ENCODE data around the gene ABCC4.

ABCC4 gene

DNA sequence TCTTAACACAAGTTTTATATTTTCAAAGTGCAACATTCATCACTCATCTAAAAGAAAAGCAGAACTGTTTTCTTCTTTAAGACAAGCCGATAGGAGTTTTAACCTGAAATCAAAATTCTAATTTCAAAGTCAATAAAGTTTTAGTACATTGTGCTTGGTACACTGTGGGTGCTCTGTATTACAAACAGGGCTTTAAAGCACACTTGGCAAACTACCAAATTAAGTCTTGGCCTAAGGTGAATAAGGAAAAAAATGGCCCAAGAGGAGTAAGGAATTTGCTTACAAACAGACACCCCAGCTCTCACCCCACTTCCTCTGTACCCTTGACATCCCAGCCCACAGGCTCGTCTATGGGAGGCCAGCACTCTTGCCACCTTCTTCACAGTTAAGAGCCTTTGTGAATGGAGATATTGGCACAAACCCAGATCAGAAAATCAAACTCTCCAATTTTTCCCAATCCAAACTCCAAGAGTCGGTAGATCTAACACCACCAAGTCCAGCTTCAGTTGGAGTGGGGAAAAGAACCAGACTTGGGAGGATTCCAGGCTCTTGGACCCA, 66.0 kb downstream of the ABCC4 start:
- in situ Hi-C loops (cut with MboI; ENCODE audit: low sequenced_read_pairs): no loop called here

DNA sequence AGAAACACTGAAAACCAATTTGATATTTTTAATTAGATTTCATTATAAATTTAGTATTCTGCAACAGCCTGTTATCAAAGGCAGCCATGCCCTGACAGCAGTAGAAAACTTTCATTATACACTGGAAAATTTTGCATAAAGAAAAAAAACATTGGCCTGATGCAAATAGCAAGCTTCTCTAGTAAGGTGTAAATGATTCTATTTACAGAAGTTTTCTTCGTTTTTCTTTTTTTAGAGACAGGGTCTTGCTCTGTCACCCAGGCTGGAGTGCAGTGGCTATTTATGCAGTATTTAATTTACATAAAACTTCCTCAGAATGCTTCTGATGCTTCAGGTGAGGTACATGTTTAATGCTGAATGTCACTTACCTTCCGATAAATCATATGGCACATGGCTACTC, 67.0 kb downstream of the ABCC4 start:
- in situ Hi-C loops (cut with MboI; ENCODE audit: low sequenced_read_pairs): no loop called here

DNA sequence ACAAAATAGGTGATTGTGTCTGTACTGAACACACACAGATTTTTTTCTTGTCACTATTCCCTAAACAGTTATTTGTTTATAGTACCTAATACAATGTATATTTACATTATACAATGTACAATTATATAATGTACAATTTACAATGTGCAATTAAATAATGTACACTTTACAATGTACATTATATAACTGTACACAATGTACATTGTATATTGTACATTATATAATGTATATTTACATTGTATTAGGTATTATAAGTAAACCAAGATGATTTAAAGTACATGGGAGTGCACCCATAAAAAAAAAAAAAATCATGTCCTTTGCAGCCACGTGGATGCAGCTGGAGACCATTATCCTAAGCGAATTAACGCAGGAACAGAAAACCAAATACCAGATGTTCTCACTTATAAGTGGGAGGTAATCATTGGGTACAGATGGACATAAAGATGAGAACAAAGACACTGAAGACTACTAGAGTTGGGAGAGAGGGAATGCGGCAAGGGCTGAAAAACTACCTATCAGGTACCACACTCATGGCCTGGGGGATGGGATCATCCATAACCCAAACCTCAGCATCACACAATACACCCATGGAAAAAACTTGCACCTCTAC, 68.1 kb downstream of the ABCC4 start:
- in situ Hi-C loops (cut with MboI; ENCODE audit: low sequenced_read_pairs): no loop called here

DNA sequence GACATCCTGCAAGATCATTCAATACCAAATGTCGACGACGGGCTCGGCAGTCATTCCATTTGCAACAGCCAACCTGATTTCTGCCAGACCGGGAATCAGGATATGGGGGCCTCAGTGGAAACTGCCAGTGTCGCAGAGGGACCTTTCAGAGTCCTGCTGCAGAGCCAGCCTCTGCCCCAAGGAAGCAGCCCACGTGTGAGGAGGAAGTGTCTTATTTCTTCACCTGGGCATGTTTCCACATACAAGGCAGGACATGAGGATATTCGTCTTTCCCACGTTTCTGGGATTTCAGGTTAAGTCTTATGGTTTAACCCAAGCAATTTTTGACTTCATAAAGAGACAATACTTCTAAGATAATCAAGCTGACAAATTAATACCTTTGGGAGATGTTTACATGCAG, 69.9 kb downstream of the ABCC4 start:
- in situ Hi-C loops (cut with MboI; ENCODE audit: low sequenced_read_pairs): no loop called here

DNA sequence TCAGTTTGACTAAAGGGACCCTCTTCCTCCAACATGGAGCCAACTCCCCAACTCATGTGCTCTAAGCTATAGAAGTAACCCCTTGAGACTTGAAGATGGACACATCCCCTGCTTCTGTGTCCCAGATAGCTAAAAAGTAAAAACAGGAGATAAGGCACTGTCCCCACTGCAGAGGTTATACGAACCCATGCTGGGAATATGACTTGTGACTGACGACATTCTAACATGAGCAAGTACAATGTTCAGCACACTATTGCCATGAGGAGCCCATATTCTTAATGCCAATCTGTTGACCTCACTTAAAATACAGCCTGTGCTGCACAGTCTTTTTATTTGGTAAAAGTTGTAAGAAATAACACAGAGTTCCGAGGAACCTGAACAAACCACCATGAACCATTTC, 71.4 kb downstream of the ABCC4 start:
- in situ Hi-C loops (cut with MboI; ENCODE audit: low sequenced_read_pairs): no loop called here

DNA sequence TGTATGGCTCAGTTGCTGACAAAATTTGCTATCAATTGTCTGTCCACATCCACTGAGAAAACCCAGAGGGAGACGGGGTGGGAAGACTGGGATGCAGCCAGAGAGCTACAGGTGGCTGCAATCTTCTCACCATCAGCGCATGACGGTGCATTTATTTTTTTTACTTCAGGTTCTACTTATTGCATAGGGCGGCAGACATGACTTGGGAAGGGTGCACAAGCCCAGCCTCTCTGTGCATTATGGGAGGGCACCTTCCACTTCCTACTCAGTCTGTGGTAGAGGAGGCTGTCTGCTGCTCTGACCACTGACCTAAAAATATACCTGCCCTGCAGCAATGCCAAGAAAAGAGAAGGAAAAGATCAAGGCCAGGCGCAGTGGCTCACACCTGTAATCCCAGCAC, 73.1 kb downstream of the ABCC4 start:
- in situ Hi-C loops (cut with MboI; ENCODE audit: low sequenced_read_pairs): no loop called here

DNA sequence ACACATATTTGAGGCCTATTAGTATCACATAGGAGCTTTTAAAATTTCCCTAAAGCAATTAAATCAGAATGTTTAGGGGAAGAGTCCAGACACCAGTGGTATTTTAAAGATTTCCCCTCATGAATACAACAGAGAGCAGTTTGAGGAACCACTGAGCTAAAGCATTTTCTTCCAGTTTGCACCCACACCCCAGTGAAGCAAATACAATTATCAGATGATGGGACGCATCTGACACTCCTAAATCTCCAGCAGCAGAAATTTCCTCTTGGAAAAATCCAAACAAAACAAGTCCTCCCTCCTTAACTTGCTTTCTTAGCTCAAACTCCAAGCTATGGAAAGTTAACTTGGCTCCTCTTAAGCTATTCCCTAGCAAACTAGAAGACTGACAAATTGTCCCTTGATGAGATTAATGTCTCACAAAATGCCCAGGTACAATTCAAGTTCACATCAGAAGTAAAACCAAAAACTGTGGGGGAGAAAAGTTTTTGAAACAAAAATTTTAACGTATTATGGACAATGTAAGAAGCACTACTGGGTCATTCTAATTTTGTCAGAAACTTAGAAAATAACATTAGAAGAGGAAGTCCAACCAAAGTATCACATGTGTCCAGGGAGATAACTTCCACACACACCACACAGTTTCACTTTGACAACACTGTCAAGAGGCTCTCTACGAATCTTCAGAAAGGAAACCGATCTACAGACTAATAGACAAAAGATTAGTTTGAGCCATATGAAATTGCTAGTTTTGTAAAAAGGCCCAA, 74.1 kb downstream of the ABCC4 start:
- in situ Hi-C loops (cut with MboI; ENCODE audit: low sequenced_read_pairs): no loop called here

DNA sequence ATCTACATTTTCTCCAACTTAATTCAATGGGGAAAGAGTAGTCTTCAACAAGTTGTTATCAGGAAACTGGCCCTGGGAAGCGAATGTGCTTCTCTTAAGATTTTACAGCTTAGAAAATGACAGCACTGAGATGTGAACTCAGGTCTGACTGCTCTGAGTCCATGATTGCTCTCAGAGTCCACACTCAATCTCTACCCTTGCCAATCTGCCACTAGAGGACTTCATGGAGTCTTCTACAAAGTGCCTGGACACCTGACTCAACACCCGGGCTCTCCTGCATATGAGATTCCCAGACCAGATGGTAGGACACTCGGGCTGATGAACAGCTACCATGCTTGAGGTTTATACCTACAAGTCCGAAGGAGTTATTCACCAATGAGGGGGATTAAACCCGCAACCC, 74.8 kb downstream of the ABCC4 start:
- in situ Hi-C loops (cut with MboI; ENCODE audit: low sequenced_read_pairs): no loop called here

DNA sequence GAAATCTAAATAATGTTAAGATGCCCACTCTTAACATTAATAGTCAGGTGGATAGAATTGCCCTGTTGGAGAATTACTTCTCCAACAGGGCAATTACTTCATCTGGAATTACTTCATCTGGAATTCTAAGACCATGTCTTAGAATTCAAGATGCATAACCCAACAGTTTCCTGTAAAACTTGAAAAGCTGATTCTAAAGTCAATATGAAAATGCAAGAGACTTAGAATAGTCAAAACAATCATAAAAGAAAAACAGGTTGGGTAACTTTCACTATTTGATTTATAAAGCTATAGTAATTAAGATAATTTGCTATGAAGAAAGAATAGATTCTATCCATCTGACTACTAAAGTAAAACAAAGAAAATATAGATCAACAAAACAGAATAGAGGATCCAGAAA, 75.2 kb downstream of the ABCC4 start:
- in situ Hi-C loops (cut with MboI; ENCODE audit: low sequenced_read_pairs): no loop called here

DNA sequence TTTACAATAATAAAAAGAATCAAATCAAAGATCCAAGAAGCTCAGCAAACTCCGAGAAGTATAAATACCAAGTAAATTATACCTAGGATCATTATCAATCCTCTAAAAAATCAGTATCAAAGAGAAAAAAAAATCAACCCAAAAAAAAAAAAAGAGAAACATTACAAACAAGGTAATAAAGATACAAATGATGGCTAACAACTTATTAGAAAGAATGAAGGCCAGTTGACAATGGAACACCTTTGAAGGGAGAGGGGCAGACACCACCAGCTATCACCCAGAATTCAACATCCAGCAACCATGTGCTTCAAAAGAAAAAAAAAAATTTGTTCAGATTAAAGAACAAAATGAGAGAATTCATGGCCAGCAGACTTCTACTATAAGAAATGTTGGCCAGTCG, 77.2 kb downstream of the ABCC4 start:
- in situ Hi-C loops (cut with MboI; ENCODE audit: low sequenced_read_pairs): no loop called here

DNA sequence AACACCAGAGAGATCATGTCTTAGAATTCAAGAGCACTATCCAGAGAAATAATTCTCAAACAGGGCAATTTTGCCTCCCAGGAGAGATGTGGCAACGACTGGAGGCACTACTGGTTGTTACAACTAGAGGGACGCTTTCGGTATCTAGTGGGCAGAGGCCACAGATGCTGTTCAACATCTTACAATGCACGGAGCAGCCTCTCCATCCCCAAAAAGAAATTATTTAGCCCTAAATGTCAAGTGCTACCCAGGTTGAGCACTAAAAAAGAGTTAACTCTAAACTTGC, 78.6 kb downstream of the ABCC4 start:
- in situ Hi-C loops (cut with MboI; ENCODE audit: low sequenced_read_pairs): no loop called here

DNA sequence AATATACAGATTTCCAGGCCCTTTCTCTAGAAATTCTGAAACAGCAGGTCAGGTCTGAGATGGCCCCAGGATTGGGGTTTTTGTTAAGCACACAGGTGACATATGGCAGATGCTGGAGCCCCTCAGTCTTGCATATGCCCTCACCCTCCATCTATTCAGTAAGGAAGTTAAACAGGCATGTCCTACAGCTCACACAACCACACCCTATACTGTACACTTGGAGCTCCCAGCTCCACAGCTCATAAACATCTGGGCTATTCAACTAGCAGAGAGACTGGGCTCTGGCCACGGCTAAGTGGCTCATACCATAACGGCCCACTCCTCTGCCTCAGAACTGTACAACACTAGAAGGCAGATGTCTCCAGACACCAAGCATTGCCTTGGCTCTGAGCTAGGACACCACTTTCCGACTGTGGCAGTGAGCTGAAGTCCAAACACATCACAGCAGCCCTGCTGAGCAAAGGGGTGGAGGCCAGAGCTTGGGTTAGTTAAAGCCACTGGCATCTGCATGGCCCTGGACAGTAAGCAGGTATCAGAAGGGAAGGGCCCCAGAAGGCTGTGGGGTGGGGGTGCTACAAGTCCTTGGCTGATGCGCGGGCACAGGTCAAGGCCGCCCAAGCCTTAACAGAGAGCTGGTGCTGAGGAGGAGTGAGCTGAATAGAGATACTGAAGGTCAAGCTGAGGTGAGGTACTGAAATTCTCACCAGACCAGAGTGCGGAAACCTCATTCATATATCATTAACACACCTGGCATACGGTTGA, 79.1 kb downstream of the ABCC4 start:
- in situ Hi-C loops (cut with MboI; ENCODE audit: low sequenced_read_pairs): no loop called here

DNA sequence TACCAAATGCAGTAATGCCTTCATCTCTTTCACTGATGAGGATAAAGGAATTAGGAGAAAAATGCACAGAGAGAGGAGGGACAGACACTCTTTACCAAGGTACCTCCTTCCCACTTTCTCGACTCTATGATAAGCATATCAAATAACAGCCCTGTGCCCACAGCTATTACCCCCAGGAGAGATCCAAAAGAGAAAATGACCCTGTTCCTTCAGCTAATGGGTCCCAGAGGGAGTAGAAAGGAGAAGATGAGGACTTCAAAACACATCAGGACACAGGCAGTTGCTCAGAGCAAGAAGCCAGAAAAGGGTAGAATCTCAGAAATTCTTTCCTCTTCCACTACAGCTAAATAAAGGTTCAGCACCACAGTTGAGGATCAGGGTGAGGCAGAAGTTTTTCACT, 80.6 kb downstream of the ABCC4 start:
- in situ Hi-C loops (cut with MboI; ENCODE audit: low sequenced_read_pairs): no loop called here

DNA sequence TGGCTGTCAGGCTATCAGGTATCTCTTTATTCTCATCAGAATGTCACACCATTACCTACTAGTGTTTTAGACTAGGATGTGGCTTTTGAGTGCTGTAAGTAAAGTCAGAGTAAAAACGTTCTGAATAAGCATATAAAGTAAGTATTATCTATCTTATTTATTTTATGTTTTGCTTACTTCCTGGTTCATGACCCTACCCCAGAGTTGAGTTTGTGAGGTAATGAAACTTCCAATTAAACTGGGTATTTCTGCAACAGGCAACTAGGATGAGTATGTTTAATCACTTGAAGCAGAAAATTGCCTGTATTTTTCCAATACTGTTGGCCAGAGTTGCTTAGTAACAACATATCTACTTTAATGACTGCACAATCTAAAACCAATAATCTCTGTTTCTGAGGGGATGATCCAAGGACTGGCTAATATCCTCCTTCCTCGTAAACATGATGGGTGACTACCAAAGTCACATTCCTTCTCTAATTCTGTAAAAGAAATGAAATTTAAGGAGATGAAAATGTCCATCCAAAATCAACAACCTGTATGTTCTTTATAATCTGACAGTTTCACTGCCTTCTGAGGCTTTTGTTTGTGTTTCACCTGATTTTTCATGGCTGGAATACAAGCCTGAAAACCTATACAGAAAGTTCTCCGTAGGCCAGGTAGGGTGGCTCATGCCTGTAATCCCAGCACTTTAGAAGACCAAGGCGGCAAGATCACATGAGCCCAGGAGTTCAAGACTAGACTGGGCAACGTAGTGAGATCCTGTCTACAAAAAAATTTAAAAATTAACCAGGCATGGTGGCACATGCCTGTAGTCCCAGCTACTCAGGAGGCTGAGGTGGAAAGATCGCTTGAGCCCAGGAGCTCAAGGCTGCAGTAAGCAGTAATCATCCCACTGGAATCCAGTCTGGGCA, 83.1 kb downstream of the ABCC4 start:
- in situ Hi-C loops (cut with MboI; ENCODE audit: low sequenced_read_pairs): no loop called here

DNA sequence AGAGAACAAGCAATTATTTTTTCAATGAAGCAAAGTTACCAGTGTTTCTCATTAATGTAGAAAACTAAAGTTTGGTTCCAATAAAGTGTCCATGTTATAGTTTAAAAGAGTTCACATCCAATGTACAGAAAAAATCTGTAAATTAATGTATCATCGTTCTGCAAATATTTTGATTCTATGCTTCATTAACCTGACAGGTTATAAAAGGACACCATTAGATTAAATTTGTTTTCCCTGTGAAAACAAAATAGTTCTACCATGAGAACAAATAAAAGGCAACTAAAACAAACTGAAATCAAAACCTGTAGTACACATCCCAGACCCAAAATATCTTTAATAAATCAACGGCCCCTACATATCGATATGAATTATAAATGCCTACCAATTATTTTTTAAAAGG, 85.1 kb downstream of the ABCC4 start:
- in situ Hi-C loops (cut with MboI; ENCODE audit: low sequenced_read_pairs): no loop called here

DNA sequence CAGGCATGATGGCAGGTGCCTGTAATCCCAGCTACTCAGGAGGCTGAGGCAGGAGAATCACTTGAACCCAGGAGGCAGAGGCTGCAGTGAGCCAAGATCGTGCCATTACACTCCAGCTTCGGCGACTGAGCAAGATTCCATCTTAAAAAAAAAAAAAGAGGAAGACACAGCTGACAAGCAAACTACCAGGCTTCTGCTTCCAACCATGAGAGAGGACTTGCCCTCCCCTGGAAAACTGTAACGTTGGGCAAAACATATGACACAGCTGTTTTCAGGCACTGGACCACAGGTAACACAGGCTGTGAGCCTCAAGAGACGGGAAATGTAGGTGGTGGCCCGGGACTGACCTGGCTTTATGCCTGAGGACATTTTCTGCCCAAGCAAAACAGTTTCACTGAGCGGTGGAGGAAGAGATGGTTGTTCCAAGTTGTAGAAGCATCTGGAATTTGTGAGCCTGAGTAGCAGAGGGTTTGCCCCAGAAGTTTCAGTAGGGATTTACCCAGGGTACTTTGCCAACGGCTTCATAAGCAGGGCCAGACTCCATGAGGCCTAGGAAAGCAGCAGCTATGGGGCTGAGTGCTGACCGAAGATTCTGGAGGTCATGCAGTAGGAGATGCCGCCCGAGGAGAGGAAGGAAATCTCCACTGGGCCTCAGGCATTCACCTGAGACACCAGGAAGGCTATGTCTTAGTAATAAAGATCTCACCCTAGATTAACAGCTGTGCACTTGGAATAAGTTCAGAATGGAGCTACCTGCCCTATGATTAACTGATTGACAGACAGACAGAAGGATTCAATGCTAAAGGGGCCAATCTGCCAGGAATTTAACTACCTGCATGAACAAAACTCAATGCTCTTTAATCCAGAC, 88.0 kb downstream of the ABCC4 start:
- in situ Hi-C loops (cut with MboI; ENCODE audit: low sequenced_read_pairs): no loop called here

DNA sequence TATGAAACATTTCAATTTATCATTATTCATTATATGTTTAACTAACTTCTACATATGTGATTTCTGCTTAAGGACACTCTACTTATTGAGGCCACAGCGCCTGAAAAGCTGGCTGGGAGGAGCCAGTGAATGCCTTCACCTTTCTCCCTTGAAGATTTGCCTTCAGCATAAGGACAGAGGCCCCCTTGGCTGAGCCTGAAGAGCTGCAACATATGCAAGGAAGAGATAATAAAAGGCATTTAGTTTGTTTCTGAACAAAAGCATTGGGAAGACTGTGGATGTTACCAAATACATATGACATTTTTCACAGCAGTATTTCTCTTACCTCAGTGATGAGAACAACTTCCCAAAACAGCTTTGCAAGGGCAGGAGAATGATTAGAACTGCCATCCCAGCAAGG, 92.1 kb downstream of the ABCC4 start:
- in situ Hi-C loops (cut with MboI; ENCODE audit: low sequenced_read_pairs): no loop called here

DNA sequence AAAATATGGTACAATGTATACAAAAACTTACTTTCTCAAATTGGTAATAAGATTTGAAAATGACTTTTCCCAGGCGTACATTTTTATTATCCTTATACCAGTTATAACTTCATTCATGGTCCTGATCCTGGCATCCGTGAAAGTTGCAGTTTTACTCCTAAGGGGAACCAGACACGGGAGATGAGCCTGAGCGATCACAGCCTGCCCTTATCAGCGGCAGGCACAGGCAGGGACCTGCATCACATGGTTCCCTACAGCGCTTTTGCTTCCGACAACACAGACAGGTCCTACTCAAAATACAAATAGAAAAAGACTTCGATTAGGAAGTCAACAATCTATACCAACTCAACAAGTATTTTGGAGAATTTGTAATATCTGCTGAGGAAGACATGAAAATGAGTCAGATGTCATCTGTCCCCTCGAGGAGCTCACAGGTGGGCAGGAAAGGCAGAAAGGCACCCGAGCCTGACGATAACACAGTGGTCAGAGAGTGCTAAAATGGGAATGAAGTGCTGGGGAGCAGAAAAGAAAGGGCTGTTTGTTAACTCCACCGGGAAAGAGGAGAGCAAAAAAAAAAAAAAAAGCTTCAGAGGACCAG, 93.4 kb downstream of the ABCC4 start:
- in situ Hi-C loops (cut with MboI; ENCODE audit: low sequenced_read_pairs): no loop called here

DNA sequence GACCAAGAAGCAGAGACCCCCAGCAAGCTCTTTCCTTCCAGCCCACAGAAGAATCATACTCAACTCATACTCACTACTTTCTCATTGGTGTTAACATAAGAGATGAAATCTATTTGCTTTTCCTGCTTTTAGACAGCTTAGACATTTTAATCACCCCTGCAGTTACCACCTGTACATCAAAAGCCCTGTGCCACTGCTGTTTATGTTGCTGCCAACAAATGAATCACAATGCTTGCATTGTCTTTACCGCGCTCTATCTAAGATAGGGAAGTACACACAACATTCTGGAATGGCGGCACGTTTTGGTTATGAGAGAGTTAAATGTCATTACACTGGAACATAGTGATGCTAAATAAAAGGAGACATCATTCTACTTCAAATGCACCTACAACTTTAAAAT, 95.1 kb downstream of the ABCC4 start:
- in situ Hi-C loops (cut with MboI; ENCODE audit: low sequenced_read_pairs): no loop called here

All from HL-60/S4 treated with retinoic acid at 250 ng/mL for 4 days and 3 days (cell line).